AG10803 (cell line): ENCODE data around the gene MFGE8.

Experiments
- DNase-seq: peaks from one replicate; pipeline ENCODE4 v3.0.0; 2010; ENCODE audit warnings: low read depth
- H3K4me3 ChIP-seq: 2 replicates; pipeline ENCODE4 v1.5.1; 2011; ENCODE audit warnings: mild to moderate bottlenecking, low read length, control low read depth
- CTCF ChIP-seq: conservative IDR thresholded peaks from 2 replicates; pipeline ENCODE4 v1.5.1; 2011; ENCODE audit warnings: mild to moderate bottlenecking, low read length, control low read depth, inconsistent platforms

Gene MFGE8

GRCh38 chr15:88890495-88890894 lies 22.7 kb downstream of the MFGE8 start:
- TF ChIP-seq CTCF: no peak
- DNase-seq: peak; percentile 69
- no peak overlapping the region for H3K4me3 ChIP-seq

- no peak overlapping the region for H3K4me3 ChIP-seq
- no peak for DNase-seq
- no peak for TF ChIP-seq CTCF
Observed at GRCh38 chr15:88888719-88889118, 24.5 kb downstream of the MFGE8 start.

- no peak for DNase-seq
- TF ChIP-seq CTCF: no peak
Observed at GRCh38 chr15:88887068-88887580, 26.1 kb downstream of the MFGE8 start.

GRCh38 chr15:88882785-88883184 lies 30.4 kb downstream of the MFGE8 start:
- H3K4me3 ChIP-seq: no peak overlapping the region
- no peak for TF ChIP-seq CTCF
- DNase-seq: peak; percentile 61

More at GRCh38 chr15:88887068-88887580, 26.1 kb downstream of the MFGE8 start:
- H3K4me3 ChIP-seq: no peak overlapping the region

GRCh38 chr15:88881775-88882174 lies 31.4 kb downstream of the MFGE8 start:
- TF ChIP-seq CTCF: no peak
- peak; percentile 32 for DNase-seq
- H3K4me3 ChIP-seq: no peak overlapping the region

GRCh38 chr15:88880944-88881740 lies 32.0 kb downstream of the MFGE8 start:
- no peak for TF ChIP-seq CTCF
- no peak overlapping the region for H3K4me3 ChIP-seq
- no peak for DNase-seq

- DNase-seq: peak; percentile 70
- peak; percentile 85 for TF ChIP-seq CTCF
- no peak overlapping the region for H3K4me3 ChIP-seq
Observed at GRCh38 chr15:88878720-88879184, 34.4 kb downstream of the MFGE8 start.
